Renal pelvis (tissue), 4 donors: ENCODE results near the gene VAMP1. TPM values are rescaled to one million over a fixed set of nuclear protein-coding genes. Genes with fewer than 3 reads are reported as not detected.
A peak's percentile ranks its signal among the peaks of the same experiment; 100 is the strongest.
"Not testable (repeated sequence)": the region's sequence is repeated elsewhere in the genome, so short reads cannot be mapped to it uniquely, and the experiment has no call there.

Source experiments
- DNase-seq: peaks from one replicate; pipeline ENCODE4 v3.0.0-alpha.2; 2013
- polyA plus RNA-seq, 3 donors: library from polyadenylated mRNA; unstranded; fragments of 120-200 nt; gene quantifications; one replicate each; pipeline ENCODE4 v1.2.1, GENCODE V29; 2013; ENCODE audit not compliant: insufficient read length in 3 of 3

The VAMP1 gene
- polyA plus RNA-seq, 3 donors = 10.7 to 14.8 (median 11.4) TPM

DNA sequence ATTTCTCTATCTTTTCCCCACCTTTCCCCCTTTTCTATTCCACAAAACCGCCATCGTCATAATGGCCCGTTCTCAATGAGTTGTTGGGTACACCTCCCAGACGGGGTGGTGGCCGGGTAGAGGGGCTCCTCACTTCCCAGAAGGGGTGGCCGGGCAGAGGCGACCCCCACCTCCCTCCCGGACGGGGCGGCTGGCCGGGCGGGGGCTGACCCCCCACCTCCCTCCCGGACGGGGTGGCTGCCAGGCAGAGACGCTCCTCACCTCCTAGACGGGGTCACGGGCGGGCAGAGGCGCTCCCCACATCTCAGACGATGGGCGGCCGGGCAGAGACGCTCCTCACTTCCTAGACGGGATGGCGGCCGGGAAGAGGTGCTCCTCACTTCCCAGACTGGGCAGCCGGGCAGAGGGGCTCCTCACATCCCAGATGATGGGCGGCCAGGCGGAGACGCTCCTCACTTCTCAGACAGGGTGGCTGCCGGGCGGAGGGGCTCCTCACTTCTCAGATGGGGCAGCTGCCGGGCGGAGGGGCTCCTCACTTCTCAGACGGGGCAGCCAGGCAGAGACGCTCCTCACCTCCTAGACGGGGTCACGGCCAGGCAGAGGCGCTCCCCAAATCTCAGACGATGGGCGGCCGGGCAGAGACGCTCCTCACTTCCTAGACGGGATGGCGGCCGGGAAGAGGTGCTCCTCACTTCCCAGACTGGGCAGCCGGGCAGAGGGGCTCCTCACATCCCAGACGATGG lies 4.9 kb upstream of the VAMP1 start:
- not testable (repeated sequence) for DNase-seq

DNA sequence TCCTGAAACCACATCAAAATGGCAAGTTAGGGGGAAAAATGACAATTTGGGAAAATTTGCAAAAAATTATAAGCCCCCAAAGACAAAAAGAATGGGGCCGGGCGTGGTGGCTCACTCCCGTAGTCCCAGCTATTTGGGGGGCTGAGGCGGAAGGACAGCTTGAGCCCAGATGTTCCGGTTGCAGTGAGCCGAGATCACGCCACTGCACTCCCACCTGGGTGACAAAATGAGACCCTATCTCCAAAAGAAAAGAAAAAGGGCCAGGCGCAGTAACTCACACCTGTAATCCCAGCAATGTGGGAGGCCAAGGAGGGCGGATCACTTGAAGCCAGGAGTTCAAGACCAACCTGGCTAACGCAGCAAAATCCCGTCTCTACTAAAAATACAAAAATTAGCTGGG lies 2.0 kb upstream of the VAMP1 start:
- DNase-seq = no peak

- DNase-seq = no peak
Observed at GRCh38 chr12:6471989-6472360, 1.5 kb upstream of the VAMP1 start.

DNA sequence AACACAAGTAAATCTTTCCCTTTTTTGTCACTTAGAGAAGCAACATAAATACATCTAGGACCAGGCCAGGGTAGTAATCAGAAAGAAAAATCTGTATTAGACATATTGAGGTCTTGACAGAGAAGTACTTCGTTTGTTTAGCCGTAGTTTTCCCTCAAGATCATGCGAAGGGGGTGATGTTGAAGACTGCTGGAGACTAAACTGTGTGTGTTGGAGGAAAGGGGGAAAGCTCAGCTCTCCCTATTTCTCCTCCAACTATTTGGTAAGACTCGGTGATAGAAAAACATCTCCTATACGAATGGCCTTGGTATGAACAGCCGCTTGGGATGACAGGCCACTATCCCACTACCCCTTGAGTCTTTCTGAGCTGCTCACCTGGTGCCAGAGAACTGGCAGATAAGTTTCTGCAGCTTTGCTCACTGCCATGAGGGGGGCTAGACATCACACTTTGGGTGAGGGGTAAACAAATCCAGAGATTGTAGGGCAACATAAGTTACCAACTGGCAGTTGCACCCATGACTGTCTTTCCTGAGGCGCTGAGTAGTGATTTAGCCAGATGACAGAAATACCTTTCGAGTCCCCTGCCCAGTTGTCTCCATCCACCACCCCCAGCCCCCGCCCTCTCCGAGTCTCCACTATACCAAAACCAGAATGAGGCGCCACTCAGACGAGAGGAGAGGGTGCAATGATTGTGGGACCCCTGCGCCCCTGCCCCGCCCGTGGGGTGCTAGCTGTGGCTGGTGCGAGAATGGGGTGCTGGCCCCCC lies 685 bp downstream of the VAMP1 start:
- no peak for DNase-seq

GRCh38 chr12:6469092-6469491 lies 1.4 kb downstream of the VAMP1 start:
- no peak for DNase-seq

GRCh38 chr12:6468283-6468575 lies 2.2 kb downstream of the VAMP1 start:
- DNase-seq = no peak

DNA sequence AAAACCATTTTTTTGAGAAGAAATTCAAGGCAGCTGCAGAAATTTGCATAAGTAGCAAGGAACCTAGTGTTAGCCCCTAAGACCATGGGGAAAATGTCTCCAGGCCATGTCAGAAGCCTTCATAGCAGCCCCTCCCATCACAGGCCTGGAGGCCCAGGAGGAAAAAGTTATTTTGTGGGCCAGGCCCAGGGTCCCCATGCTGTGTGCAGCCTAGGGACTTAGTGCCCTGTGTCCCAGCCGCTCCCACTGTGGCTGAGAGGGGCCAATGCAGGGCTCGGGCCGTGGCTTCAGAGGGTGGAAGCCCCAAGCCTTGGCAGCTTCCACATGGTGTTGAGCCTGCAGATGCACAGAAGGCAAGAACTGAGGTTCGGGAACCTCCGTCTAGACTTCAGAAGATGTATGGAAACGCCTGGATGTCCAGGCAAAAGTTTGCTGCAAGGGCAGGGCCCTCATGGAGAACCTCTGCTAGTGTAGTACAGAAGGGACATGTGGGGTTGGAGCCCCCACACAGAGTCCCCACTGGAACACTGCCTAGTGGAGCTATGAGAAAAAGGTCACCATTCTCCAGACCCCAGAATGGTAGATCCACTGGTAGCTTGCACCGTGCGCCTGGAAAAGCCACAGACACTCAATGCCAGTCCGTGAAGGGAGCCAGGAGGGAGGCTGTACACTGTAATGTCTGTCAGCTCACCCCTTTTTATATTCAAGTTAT lies 2.8 kb downstream of the VAMP1 start:
- not testable (repeated sequence) for DNase-seq

GRCh38 chr12:6466751-6467150 lies 3.7 kb downstream of the VAMP1 start:
- not testable (repeated sequence) for DNase-seq

DNA sequence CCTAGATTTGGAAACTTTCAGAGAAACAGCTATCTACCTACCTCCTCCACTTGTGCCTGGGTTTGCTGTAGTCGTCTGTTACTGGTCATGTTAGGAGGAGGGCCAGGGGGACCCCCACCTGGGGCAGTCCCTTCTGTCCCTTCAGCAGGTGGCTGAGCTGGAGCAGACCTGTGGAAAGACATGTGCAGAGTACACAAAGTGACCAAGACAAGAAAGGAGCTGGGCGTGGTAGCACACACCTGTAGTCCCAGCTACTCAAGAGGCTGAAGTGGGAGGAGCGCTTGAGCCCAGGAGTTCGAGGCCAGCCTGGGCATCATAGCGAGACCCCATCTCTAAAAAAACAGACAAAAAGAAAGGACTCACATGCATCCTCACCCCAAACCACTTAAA lies 4.3 kb downstream of the VAMP1 start:
- no peak for DNase-seq

DNA sequence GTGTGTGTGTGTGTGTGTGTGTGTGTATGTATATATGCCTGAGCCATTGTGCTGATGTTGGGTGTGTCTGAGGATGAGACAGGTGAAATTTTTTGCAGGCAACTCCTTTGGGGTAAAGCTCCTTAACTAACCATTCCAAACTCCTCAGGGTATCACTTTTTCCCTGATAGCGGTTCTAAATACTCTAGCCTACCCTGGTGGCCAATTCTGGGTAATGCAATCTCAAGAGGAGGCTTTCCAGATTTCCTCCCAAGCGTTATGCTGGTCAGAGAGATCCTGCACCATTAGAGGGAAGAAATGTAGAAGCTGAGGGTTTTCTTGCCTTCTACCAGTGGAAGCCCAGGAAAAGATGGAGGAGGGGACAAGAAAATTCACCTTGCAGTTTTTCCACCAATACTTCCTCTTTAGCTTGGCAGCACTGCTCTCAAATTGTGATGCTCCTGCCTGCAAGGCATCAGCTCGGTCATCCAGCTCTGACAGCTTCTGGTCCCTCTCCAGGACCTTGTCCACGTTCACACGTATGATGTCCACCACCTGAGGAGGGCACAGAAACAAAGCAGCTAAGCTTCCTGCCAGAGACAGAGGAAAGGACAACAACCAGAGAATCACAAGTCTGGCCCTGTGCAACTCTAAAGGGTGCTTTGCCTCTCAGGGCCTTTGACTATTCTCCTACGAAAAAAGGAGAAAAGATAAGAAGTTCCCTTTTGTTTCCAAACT lies 4.9 kb downstream of the VAMP1 start:
- peak; percentile 72 for DNase-seq

GRCh38 chr12:6464531-6464930 lies 5.9 kb downstream of the VAMP1 start:
- DNase-seq = no peak

DNA sequence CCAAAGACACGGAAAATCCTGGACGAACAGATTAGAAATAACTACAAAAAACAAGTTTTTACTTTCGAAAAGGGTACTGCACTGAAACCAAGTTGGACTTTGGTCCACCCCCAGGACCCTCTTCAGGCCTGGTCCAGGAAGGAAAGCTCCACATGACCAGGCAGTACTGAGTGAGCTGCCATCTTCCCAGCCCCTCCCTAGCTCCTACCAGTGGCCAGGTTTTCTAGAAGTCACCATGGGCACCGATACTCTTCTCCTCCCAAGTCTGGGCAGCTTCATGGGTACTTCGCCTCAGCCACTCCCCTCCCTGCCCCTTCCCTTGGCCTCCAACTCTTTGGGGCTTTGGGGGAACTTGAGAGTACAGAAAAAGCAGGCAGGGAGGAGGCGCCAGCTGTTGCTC lies 6.6 kb downstream of the VAMP1 start:
- no peak for DNase-seq

DNA sequence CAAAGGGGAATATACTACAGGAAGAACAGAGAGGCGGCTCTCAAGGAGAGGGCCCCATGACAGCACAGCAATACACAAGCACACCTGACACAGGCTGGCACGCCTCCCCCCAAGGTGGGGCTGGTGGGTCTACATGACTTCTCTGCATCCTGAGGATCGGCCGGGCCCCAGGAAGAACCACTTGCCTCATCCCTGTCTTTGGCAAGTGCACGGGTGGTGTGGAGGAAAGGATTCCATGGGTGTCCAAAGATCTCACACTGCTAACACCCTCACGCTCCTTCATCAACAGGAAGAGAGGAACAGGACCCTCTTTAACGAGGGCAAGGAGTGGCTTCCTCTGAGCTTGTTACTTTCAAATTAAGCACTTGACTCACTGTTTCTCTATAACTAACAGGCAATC lies 7.3 kb downstream of the VAMP1 start:
- DNase-seq = no peak

DNA sequence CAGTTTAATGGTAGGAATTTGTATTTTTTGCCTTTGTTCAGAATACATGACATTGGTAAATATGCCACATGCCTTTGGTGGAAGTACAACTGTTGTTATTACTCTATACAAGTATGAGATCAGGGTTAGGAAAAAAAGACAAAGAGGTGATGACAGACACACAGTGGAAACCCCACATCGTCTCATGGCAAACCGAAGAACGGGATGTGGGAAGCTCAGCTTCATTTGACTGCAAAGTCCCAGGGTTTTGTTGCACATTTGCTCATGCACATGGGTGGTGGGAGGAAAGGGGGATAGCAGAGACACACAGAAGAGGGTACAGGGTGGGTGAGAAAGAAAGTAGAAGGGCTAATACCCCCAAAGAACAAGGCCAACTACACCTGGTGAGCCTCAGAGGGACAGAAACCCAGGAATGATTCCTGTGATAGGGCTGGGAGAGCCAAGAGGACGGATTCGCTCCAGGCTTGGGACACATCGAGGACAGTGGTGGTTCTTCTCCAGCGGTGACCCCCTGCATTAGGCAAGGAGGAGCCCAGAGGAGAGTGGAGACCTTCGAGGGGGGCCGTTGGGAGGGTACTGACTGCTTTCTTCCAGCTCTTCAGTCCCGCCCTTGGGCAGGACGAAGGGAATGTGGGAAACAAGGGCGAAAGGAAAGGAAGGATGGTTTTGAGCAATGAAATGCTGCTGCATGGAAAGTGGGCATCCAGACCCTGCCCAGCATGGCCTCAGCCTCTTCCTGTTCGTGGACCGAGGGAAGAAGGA lies 8.1 kb downstream of the VAMP1 start:
- no peak for DNase-seq

DNA sequence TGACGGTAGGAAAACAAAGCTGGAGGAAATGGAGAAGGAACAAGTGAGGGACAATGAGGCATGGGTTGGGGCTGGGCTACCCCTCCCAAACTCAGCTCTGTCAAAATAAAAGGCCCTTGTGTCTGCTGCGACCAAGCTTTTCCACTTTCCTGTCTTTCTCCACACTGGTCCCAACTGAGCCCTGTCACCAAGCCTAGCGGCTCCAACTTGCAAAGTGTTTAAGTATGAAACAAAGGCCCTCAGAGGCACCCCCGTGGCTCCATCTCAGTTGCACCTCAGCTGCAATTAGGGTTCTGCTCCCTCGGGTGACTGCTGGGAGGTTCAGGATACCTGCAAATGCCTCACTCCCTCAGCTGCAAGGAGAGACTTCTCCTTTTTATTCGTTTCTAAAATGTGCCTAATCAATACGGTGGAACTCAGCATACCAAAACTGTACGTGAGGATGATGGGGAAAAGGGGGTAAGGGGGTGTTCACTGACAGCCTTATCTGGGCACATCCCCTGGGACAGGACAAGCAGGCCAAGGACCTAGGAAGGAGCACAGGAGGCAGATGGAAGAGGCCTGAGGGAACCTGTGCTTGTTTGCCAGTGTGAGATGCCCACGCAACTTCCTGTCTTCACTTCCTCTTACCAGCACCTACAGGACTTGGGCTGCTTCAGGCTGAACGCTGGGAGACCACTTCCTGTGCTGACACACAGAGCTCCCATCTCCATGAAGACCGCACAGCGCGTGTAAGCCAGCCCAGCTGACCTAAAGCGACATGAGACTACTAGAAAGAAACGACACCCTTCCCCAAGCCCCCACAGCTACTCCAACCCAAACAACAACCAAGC lies 8.9 kb downstream of the VAMP1 start:
- no peak for DNase-seq

GRCh38 chr12:6460751-6461371 lies 9.6 kb downstream of the VAMP1 start:
- no peak for DNase-seq

- no peak for DNase-seq
Observed at GRCh38 chr12:6459004-6459337, 11.5 kb downstream of the VAMP1 start.

GRCh38 chr12:6458281-6459003 lies 12.0 kb downstream of the VAMP1 start:
- DNase-seq = no peak

DNA sequence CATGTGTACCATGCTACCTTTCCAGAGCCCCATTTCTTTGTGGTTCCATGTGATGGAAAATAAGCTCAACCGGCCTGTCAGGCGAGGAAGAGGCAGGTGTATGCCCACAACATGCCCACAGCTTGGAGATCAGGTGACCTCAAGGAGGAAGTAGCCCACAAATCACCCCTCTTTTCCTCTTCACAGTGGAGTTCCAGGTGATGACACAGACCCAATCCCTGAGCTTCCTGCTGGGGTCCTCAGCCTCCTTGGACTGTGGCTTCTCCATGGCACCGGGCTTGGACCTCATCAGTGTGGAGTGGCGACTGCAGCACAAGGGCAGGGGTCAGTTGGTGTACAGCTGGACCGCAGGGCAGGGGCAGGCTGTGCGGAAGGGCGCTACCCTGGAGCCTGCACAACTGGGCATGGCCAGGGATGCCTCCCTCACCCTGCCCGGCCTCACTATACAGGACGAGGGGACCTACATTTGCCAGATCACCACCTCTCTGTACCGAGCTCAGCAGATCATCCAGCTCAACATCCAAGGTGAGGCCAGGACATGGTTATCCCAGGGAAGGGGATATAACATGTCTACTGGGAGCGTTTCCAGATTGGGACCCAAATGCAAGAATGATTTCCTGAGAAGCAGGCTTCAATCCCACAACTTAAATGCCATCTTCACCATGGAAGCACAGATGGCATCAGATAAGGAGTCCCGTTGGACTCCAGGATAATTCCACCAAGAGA lies 13.1 kb downstream of the VAMP1 start:
- DNase-seq = no peak
